ENCODE measurements around the gene RER1. TPM values are rescaled to one million over a fixed set of nuclear protein-coding genes. Genes with fewer than 3 reads are reported as not detected.

The RER1 gene
- total RNA-seq, 2 experiments from 2014 or later, result 146 to 174 TPM

DNA sequence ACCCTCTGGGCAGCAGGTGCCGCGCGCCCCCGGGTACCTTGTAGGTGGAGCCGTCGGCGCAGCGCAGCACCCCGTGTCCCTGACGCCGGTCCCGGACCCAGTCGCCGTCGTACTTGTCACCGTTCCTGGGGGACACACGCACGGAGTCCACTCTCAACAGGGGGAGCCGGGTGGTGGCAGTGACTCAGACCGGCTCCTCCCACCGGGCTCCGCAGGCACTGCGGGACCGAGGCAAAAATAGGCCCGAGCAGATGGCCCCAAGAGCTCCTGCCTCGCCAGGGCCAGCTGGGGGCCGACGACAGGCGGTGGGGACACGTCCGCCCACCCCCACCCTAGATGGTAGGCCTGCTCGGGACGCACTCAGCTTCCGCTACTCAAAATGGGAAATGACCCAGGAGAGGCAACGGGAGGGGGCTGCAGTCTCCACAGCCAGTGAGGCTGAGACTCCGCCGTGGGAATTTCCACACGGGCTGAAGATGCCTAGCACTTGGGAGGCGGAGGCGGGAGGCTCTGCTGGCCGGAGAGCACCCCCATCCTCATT, 6.6 kb upstream of the RER1 start:
- CTCF ChIA-PET, result interaction anchor here (1.1 to 7.1 kb wide), 3 partner anchors 15 to 188 kb away, joined by 3 to 217 read pairs (median 3); partner anchors contain the start of gene FAAP20
- Mint-ChIP-seq H3K27ac (no peak overlapping the region), H3K4me3 (no peak overlapping the region), H3K36me3 (no peaks in the 10 kb centered on the region), H3K27me3 (no peaks in the 10 kb centered on the region), H3K4me1 (peaks cover 5% of the 10 kb centered on the region), H3K9me3 (ENCODE audit: low read depth) (no peaks in the 10 kb centered on the region)
- DNase-seq, result no peak
- no peak for ATAC-seq

DNA sequence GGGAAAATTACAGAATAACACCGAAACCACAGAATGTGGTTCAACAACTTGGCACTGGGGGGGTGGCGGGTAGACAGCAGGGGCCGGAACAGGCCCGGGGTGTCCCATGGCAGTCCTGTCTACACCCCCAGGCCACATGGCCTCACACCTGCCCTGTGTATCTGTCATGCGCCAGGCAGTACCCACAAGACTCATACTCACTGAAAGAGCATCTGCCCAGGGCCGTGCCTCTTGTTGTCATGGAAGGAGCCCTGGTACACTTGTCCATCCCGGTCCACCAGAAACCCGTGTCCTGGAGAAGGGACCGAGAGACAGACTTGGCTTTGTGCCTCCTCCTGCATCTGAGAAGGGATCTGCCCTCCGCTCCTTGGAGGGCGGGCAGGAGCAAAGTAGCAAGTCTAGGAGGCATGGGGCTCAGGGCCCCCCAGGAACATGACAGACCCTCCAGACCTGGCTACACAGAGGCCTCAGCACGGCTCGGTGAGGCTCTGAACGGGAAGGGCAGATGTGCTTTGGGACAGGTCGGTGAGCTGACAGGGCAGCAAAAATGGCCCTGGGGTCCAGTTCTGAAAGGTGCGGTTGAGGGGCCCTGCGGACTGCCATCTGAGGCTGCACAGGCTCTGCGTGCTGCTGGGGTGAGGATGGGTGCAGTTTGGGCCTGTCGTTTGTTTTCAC, 5.9 kb upstream of the RER1 start:
- Mint-ChIP-seq H3K9me3 (ENCODE audit: low read depth) (no peaks in the 10 kb centered on the region), H3K27me3 (no peaks in the 10 kb centered on the region), H3K36me3 (no peaks in the 10 kb centered on the region), H3K4me1 (peaks cover 10% of the 10 kb centered on the region), H3K27ac (no peak overlapping the region), H3K4me3 (no peak overlapping the region)
- DNase-seq, result no peak
- no peak for ATAC-seq
- CTCF ChIA-PET, result interaction anchor here (0.9 to 1.5 kb wide), 3 partner anchors 15 to 191 kb away, joined by 3 to 5 read pairs (median 3); partner anchors contain the start of gene FAAP20

DNA sequence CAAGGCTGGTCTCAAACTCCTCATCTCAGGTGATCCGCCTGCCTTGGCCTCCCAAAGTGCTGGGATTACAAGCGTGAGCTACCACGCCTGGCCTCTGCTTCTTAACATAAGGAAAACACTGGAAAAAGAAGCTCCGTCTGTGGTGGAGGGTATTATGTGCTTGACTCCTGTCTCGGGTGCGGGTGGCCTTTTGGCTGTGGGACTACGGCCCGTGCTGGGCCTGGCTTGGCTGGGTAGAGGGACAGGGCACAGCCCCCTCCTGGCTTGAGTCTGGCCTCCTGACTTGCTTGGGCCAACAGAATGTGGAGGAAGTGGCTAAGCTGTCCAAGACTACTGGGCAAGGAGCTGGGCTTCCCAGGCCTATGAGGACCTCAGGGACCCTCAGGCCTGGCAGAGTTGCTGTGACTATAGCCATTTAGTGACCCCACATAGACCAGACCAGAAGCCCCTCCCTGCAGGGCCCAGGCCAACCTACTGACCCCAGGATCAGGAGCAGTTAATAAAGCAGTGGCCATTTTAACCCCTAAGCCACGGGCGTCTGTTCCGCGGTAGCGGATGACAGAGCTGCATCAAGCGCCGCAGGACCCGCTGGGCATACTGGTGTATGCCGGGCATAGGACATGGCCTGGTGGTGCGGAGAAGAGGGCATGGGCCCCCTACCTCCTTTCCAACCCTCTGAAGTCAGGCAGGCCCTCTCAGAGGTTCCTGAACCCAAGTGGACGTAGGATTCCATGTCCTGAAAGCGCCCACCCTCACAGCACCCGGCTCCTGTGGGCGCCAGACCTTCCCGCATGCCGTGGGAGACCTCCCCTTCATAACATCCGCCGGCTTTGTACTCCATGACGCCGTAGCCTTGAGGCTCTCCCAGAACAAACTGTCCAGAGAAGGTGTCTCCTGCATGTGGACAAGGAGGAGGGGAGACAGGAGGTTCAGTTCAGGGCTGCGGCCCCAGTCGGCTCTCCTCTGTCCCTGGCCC, 4.7 kb upstream of the RER1 start:
- peaks cover 11% of the 10 kb centered on the region for H3K4me1 Mint-ChIP-seq
- CTCF ChIA-PET, result interaction anchor here (0.9 to 1.7 kb wide), 2 partner anchors 192 kb away, joined by 5 to 10 read pairs; partner anchors contain the start of gene FAAP20
- no peaks in the 10 kb centered on the region for H3K9me3 Mint-ChIP-seq (ENCODE audit: low read depth)
- DNase-seq (no peak), ATAC-seq (no peak)
- H3K27me3 Mint-ChIP-seq, result no peaks in the 10 kb centered on the region
- H3K36me3 Mint-ChIP-seq, result no peaks in the 10 kb centered on the region
- no peak overlapping the region for H3K4me3 Mint-ChIP-seq
- no peak overlapping the region for H3K27ac Mint-ChIP-seq

DNA sequence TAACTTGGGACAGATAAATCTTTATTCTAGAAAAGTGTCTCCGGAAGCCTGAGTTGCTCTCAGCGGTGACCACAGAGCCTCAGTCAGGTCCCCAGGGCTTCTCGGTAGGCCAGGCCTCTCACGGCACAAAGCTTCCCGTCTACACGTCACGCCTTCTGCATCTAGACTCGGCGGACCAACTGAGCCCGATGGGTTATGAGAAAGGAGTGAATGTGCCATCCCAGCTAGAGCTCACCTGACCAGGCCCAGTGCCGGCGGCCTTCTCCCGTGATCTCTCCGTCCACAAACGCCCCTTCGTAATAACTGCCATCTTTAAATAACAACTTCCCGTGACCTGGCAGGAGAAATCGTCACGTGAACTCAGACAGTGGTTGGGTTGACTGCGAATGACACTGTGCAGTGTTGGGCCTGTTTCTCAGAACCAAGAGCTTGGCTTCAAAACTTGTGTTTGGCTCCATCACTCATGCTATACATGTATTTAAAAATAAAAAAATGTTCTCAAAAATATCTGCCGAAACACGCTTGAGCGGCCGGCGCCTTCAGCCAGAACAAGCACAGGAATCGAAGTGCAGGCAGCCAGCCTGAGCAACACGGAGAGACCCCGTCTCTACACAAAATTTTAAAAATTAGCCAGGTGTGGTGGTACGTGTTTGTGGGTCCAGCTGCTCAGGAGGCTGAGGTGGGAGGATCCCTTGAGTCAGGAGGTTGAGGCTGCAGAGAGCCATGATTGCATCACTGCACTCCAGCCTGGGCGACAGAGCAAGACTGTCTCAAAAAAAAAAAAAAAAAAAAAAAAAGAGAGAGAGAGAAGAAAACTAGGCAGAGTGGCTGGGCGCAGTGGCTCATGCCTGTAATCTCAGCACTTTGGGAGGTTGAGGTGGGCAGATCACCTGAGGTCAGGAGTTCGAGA, 3.4 kb upstream of the RER1 start:
- no peak for DNase-seq
- Mint-ChIP-seq H3K36me3 (peaks cover 6% of the 10 kb centered on the region), H3K4me1 (peaks cover 22% of the 10 kb centered on the region), H3K27me3 (no peaks in the 10 kb centered on the region), H3K4me3 (no peak overlapping the region), H3K27ac (no peak overlapping the region), H3K9me3 (ENCODE audit: low read depth) (no peaks in the 10 kb centered on the region)
- CTCF ChIA-PET, result interaction anchor here (0.5 to 3.3 kb wide), 3 partner anchors 7 to 193 kb away, joined by 3 to 33 read pairs (median 10); partner anchors contain the start of gene FAAP20
- no peak for ATAC-seq

DNA sequence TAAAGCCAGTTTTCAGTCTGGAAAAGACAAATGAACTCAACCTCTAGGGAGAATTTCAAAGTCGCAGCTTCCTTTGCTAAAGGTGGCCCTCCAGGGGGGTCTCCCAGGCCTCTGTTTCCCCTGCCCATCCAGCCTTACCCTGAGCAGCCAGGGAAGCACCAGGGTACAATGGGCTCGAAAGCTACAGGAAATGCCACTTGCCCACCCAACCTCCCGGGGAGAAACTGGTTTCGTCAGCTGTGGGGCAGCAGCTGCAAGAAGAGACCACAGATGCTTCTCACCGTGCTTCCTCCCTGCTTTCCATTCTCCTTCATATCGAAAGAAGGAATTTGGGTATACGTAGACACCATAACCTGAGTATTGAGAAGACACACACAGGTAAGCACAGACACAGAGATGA, 2.0 kb upstream of the RER1 start:
- Mint-ChIP-seq H3K36me3 (peaks cover 7% of the 10 kb centered on the region), H3K27me3 (no peaks in the 10 kb centered on the region), H3K4me3 (peak overlapping the region; percentile 70), H3K9me3 (ENCODE audit: low read depth) (no peaks in the 10 kb centered on the region), H3K4me1 (peaks cover 34% of the 10 kb centered on the region), H3K27ac (no peak overlapping the region)
- DNase-seq, result no peak
- ATAC-seq, result no peak
- CTCF ChIA-PET, result interaction anchor here (0.7 to 4.2 kb wide), 4 partner anchors 8 to 250 kb away, joined by 3 to 41 read pairs (median 18); partner anchors contain the start of gene FAAP20

DNA sequence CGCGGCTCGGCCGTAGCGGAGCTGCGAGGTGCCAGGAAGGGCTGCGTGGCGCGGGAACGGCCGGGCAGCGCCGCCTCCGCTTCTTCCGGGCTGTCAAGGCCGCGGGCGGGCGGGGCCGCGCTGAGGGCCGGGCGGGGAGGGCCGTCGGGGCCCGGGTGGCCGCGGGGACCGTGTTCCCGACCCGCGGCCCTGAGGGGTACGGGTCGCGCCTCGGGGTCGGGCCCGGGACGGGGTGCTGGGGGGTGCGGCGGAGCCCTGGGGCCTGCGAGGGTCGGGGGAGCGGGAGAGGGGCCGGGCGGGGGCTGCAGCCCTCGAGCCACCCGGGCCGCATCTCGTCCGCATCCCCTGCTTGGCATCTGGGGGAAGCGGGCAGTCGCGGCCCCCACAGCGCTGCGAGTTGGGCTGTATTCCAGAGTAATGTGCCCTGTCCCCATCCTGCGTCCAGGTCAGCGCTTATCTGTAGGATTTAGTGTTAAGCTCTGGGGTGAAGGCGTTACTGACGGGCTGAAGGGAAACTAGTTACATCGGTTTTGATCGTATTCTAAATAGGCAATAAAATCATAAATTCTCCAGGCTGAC, 379 bp downstream of the RER1 start:
- peak overlapping the region; percentile 89 for H3K4me3 Mint-ChIP-seq
- CTCF ChIA-PET, result interaction anchor here (0.6 to 4.2 kb wide), 19 partner anchors 9 to 510 kb away, joined by 3 to 41 read pairs (median 3); partner anchors contain the start of genes FAAP20, PANK4 and TNFRSF14
- H3K9me3 Mint-ChIP-seq (ENCODE audit: low read depth), result no peaks in the 10 kb centered on the region

DNA sequence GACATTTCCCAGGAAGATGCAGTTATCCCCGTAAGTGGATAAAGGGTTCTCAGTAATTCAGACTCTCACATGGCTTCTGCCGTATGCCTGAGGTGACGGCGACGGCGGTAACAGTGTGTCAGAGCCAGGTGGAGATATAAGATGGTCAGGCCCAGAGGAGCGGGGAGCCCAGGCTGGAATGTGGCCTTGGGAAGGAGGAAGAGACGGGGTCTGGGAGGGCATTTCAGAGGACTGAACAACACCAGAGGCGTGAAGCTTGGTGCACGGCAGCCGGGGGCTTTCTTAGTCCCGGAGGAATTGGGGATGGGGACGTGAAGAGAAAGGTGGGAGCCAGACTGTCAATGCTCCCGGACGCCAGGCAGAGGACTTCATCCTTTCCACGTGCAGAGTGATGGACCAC, 1.0 kb downstream of the RER1 start:
- peak overlapping the region; percentile 90 for H3K27ac Mint-ChIP-seq
- H3K36me3 Mint-ChIP-seq, result peaks cover 22% of the 10 kb centered on the region
- H3K27me3 Mint-ChIP-seq, result no peaks in the 10 kb centered on the region
- DNase-seq, result no peak
- CTCF ChIA-PET, result interaction anchor here (1.6 to 4.2 kb wide), 2 partner anchors 18 to 198 kb away, joined by 3 to 41 read pairs; partner anchors contain the start of gene FAAP20
- H3K4me3 Mint-ChIP-seq, result peak overlapping the region; percentile 89
- H3K9me3 Mint-ChIP-seq (ENCODE audit: low read depth), result no peaks in the 10 kb centered on the region
- no peak for ATAC-seq
- peaks cover 47% of the 10 kb centered on the region for H3K4me1 Mint-ChIP-seq

More for the DNA sequence above, 379 bp downstream of the RER1 start:
- ATAC-seq, result no peak
- DNase-seq, result no peak
- Mint-ChIP-seq H3K36me3 (peaks cover 19% of the 10 kb centered on the region), H3K4me1 (peaks cover 47% of the 10 kb centered on the region), H3K27me3 (no peaks in the 10 kb centered on the region), H3K27ac (peak overlapping the region; percentile 90)

DNA sequence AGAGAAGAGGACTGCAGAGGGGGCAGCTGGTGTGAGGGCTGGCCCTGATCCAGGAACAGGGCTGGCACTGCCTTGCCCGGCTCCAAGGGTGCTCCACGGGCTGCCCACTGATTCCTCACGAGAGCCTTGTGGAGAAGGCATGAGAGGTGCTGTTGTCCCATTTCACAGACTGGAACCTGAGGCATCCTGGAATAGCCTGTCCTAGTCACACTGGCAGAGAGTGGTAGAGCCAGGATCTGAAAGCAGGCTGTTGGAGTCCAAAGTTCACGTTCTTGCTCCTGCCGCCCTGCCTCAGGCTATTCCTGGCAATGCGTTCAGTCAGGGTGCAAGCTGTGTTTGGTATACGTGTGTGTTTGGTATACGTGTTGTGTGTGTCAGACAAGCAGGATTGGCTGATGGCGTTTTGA, 1.8 kb downstream of the RER1 start:
- ATAC-seq, result no peak
- no peak overlapping the region for H3K27ac Mint-ChIP-seq
- peaks cover 25% of the 10 kb centered on the region for H3K36me3 Mint-ChIP-seq
- no peak for DNase-seq
- H3K9me3 Mint-ChIP-seq (ENCODE audit: low read depth), result no peaks in the 10 kb centered on the region
- peak overlapping the region; percentile 89 for H3K4me3 Mint-ChIP-seq
- no peaks in the 10 kb centered on the region for H3K27me3 Mint-ChIP-seq
- H3K4me1 Mint-ChIP-seq, result peaks cover 47% of the 10 kb centered on the region
- CTCF ChIA-PET, result no interaction called here

DNA sequence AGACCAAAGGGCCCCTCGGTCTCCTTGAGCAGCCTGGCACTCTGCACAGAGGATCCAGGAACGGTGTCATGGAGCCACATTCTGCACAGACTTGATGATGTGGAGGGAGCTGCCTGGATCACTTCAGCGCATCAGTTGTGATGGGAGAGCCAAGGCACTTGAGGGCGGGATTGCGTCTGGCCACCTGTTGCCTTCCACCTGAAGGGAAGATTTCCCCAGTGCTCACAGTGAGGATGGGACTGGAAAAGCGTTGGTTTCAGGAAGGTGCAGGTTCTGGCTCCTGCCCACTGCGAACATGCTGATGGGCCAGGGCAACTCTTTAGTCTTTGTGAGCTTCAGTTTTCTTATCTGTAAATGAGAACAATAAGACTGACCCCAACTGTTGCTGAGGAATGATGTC, 2.6 kb downstream of the RER1 start:
- no peak overlapping the region for H3K27ac Mint-ChIP-seq
- H3K36me3 Mint-ChIP-seq, result peaks cover 30% of the 10 kb centered on the region

DNA sequence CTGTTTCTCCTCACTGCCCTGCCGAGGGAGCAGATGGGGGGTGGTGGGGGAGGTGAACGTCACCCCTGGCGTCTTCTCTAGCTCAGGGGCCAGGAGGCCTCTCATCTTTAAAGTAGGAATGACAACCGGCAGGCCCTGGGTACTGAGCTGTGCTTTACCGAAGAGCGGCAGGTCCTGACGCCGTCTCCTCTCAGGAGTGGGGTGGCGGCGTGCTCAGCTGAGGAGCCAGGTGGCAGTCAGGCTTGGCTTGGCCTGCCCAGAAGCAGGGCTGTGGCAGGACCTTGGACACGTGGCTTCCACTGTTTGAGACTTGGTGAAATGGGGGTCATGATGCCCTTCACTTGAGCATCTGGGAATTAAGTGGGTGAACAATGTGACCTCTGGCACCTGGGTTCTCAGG, 3.1 kb downstream of the RER1 start:
- CTCF ChIA-PET, result interaction anchor here (1.0 kb wide), 1 partner anchor 200 kb away, joined by 6 read pairs; the partner anchor contains the start of gene FAAP20
- H3K4me1 Mint-ChIP-seq, result peaks cover 52% of the 10 kb centered on the region

More for the DNA sequence above, 2.6 kb downstream of the RER1 start:
- H3K9me3 Mint-ChIP-seq (ENCODE audit: low read depth), result no peaks in the 10 kb centered on the region
- no peak for ATAC-seq
- CTCF ChIA-PET, result interaction anchor here (1.0 kb wide), 1 partner anchor 199 kb away, joined by 6 read pairs; the partner anchor contains the start of gene FAAP20
- no peak for DNase-seq
- H3K4me3 Mint-ChIP-seq, result no peak overlapping the region
- no peaks in the 10 kb centered on the region for H3K27me3 Mint-ChIP-seq
- H3K4me1 Mint-ChIP-seq, result peaks cover 49% of the 10 kb centered on the region

DNA sequence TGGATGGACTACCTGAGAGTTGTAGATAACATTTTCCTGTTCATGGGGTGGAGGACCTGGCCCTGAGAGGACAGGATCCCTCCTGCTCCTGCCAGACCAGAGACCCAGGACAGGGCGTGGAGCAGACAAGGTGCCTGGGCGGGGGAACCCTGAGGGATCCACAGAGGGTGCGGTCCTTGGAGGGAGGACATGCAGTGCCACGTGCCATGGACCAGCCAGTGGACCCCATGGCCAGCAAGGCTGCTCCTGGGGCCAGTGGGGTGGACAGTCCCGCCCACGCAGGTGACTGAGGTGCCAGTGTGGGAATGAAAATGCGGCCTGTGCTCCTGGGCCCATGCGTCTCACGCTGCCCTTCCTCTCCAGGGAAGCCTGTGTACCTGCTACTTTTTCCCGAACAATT, 3.6 kb downstream of the RER1 start:
- Mint-ChIP-seq H3K4me1 (peaks cover 49% of the 10 kb centered on the region), H3K4me3 (no peak overlapping the region), H3K27ac (no peak overlapping the region), H3K36me3 (peaks cover 36% of the 10 kb centered on the region), H3K27me3 (no peaks in the 10 kb centered on the region), H3K9me3 (ENCODE audit: low read depth) (no peaks in the 10 kb centered on the region)
- DNase-seq (no peak), ATAC-seq (no peak)
- CTCF ChIA-PET, result no interaction called here

More for the DNA sequence above, 3.1 kb downstream of the RER1 start:
- Mint-ChIP-seq H3K9me3 (ENCODE audit: low read depth) (no peaks in the 10 kb centered on the region), H3K27ac (no peak overlapping the region), H3K27me3 (no peaks in the 10 kb centered on the region), H3K36me3 (peaks cover 34% of the 10 kb centered on the region), H3K4me3 (no peak overlapping the region)
- no peak for DNase-seq
- ATAC-seq, result no peak

DNA sequence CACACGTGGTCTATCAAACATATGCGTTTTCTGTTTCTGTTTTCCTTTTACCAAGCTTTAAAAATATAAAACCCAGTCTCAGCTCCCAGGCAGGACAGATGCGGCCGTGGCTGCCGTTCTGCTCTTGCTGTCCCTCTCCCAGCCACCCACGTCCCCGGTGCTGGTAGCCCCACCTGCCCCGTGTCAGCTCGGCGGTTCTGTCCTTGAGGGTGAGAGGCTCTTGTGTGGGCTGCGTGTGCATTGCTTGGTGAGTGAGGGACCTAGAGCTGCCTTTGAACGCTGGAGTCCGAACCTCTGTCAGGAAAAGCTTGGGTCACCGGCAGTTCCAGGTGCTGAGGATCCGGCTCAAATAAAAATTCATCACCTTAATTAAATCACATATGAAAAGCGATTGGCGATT, 4.4 kb downstream of the RER1 start:
- no peak for DNase-seq
- Mint-ChIP-seq H3K9me3 (ENCODE audit: low read depth) (no peaks in the 10 kb centered on the region), H3K36me3 (peaks cover 42% of the 10 kb centered on the region), H3K27me3 (no peaks in the 10 kb centered on the region), H3K4me3 (no peak overlapping the region), H3K4me1 (peaks cover 48% of the 10 kb centered on the region), H3K27ac (no peak overlapping the region)
- no peak for ATAC-seq
- CTCF ChIA-PET, result no interaction called here

Data from activated CD8-positive, alpha-beta memory T cell treated with anti-CD3 and anti-CD28 coated beads, Interleukin-2, amount 10 ng/mL, durations not matched to agents 7 days and 5 days (primary cell).